GM18505 (cell line): ENCODE results near the gene TXNDC8.

Experiments
- ATAC-seq: cut with Tn5 transposase; IDR thresholded peaks from one replicate; pipeline ENCODE4 v1.9.1; 2021; ENCODE audit not compliant: unreplicated experiment
- POLR2A ChIP-seq: IDR thresholded peaks from 4 replicates; pipeline ENCODE4 v1.6.1; 2011; ENCODE audit warnings: borderline replicate concordance; ENCODE audit not compliant: insufficient read depth, insufficient read length; ENCODE audit errors: extremely low read depth

TXNDC8 gene

GRCh38 chr9:110255463-110256379, 81.9 kb downstream of the TXNDC8 start:
- TF ChIP-seq POLR2A = no peak
- peak; percentile 28 for ATAC-seq

- no peak for ATAC-seq
- no peak for TF ChIP-seq POLR2A
Observed at GRCh38 chr9:110255034-110255462, 82.6 kb downstream of the TXNDC8 start.

DNA sequence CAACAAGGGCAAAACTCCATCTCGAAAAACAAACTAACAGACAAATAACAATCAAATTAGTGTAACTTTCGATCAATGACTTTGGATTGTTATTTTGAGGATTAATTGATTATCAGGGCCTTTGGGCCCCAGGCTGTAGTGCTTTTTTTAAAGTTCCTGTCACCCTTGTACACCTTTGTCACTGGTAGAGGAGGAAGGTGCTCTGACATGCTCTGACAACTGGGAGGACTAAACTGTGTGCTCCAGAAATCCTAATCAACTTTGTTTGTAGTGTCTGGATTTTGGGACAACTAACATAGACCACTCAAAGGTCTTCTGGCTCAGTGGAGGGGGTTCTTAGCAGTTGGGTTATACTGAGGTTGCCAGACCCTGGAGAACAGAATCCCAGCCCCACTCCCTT, 83.2 kb downstream of the TXNDC8 start:
- ATAC-seq = no peak
- TF ChIP-seq POLR2A = no peak
